Measurements from ENCODE around the gene HIP1R.
A peak's percentile ranks its signal among the peaks of the same experiment; 100 is the strongest.
"Not testable (repeated sequence)": the region's sequence is repeated elsewhere in the genome, so short reads cannot be mapped to it uniquely, and the experiment has no call there.

HIP1R gene

DNA sequence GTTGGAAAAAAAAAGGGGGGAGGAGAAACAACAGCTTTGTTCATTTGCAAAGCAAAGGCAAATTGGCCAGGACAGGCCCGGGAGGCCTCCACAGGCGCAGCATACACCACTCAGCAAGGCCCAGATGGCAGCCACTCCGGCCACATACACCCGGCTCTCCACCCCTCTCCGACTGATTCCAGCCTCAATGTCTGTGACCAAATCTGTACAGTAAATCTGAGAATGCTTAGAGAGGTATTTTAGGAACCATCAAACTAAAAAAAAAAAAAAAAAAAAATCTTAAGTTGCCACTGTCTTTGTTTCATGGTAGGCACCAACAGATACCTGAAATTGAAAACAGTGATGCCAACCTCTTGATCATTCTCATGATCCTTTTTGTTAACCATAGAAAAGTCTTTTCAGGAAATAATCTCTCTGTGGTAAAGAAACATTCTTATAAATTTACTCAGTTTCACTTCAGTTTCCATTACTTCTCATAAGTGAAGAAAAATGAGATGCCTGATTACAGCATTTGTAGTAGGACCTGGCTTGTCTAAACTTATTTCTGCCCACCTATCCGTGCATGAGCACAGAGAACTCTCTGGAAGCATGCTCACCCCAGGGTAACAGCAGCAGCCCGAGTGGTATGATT is 40.4 kb downstream of the HIP1R start:
- no peak for DNase-seq

DNA sequence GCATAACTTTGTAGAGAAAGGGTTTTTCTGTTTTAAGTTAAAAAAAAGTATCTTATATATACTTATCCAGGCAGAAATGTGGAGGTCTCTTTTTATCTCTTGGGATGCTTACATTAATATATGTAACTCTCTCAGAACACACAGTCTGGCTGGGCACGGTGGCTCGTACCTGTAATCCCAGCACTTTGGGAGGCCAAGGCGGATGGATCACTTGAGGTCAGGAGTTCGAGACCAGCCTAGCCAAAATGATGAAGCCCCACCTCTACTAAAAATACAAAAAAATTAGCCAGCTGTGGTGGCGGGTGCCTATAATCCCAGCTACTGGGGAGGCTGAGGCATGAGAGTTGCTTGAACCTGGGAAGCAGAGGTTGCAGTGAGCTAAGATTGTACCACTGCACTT is 41.0 kb downstream of the HIP1R start:
- not testable (repeated sequence) for DNase-seq

DNA sequence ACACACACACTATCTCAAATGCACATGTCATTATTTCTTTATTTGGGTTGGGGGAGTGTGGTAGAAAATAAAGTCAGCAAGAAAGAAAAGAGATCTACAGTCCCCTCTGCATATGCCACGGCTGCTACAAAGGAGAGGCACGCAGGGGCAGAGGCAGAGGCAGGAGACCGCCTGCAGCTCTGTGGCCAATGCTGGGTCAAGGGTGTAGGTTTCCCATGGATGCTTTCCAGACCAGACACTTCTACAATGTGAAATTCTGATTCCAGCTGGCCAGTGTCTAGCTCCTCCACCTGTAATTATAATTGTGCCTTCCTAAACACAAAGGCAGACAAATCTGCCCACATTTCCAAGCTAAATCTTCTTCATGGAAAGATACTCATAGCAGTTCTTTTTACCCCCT is 41.5 kb downstream of the HIP1R start:
- DNase-seq, result no peak

DNA sequence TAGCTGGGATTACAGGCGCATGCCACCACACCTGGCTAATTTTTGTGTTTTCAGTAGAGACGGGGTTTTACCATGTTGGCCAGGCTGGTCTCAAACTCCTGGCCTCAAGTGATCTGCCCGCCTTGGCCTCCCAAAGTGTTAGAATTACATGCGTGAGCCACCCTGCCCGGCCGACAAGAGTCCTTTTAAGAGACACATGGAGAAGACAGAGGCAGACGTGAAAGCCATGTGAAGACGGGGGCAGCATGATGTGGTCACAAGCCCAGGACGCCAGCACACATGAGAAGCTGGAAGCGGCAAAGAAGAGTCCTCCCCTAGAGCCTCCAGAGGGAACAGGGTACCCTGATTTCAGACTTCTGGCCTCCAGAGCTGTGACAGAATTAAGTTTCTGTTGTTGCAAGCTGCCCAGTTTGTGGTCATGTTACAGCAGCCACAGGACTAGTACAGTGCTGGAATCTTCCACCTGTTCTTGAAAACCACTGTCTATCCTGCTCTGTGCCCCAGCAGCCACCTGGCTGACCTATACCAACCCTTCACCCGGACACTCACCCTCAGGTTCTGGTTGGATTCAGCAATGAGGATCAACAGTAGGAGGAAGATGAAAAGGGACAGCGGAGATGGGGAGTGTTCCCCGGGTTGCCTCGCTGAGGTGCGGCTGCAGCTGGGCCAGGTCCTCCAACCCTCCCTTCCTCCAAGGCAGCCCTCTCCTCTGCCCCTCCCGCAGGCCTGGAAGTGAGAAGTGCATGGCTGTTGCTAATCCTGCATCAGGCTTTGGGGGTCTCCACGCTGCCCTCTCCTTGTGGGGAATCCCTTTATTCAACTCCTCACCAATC is 43.7 kb downstream of the HIP1R start:
- DNase-seq, result no peak

DNA sequence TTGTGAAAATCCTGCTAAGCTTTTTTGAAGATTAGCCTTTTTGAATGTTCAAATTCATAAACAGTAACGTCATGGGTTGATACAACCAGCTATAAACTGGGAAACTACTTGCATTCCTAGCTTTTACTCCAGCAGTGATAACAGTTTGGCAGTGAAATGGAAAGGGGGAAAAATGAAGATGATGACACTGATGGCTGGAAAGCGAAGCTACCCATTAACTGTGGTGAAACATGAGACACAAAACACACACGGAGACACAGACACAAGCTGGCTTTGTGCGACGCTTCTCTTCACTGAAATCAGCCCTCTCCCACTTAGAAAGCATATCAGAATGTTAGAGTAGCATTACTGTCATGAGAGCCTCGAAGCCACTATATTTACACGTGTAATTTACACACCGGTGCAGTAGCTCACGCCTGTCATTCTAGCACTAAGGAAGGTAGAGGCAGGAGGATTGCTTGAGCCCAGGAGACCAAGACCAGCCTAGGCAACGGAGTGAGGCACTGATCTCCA is 45.0 kb downstream of the HIP1R start:
- DNase-seq, result peak; percentile 57

DNA sequence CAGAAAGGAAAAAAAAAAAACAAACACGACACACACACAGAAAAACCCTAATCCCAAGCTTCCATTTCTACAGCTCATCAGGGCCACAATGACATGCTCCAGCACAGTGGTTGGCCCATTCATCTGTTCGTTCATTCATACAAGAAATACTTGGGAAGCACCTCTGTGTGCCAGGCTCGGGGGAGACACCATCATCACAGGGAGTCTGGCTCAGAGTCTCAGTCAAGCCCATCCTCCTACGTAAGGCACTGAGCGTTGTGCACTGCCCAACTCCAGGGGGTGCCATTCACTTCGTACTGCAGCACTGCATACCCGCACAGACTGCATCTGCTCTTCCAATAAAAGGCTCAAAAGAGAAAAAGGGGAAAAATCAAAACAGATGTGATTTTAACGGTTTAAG is 45.4 kb downstream of the HIP1R start:
- peak; percentile 73 for DNase-seq

DNA sequence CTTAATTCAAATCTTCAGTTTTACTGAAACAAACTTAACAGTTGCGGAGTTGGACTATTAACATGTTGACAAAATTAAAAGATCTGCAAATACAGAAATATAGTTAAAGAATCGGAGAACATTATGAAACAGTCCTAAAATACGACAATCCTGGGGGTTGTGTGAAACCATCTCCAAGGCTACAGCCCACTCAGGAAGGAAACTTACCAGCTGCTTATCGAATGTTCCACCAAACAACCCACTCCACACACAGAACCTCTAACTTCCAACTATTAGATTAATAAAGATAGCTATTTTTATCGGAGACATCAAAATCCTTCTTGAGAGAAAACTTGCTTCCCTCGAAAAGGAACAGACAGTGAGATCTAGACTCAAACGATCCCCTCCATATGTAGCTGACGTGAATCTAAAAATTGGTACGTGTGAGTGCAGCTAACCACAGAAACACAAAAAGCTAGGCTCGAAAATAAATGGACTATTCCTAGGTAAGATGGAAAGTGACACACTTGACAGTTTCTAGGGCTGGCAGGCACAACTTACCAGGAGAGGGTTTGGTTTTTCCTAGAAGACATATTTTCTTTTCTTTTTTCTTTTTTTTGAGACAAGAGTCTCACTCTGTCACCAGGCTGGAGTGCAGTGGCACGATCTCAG is 47.8 kb downstream of the HIP1R start:
- no peak for DNase-seq

DNA sequence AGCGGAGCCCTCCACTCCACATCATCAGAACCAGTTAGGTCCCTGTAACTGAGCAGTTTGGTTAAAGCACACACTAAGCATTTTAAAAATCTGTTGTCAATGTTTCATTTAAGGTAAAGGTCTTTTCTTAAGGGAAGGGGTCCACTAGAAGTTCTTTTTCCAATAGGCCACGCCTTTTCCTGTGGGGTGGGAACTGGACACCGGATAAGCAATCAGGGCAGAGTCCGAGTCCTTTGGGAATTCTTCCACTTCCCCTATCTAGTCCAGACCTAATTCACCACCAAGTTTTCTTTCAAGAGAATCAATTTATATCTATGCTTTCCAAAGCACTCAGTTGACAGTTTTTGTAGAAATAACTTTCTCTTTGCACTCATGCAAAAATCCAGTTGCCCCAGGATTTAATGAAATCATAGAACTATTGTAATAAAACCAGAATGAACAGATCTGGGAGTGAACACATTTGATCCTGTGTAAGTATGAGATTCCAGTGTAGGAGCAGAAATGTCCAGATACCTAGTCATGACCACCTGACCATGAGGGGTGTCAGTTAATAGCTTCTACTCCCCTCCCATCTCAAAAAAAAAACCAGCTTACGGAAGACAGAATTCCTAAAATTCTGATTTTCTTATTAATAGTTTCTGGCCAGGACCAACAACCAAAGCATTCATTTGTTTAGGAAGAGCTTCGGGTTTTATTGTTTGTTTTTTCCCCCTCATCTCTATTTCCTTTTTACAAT is 49.0 kb downstream of the HIP1R start:
- no peak for DNase-seq

DNA sequence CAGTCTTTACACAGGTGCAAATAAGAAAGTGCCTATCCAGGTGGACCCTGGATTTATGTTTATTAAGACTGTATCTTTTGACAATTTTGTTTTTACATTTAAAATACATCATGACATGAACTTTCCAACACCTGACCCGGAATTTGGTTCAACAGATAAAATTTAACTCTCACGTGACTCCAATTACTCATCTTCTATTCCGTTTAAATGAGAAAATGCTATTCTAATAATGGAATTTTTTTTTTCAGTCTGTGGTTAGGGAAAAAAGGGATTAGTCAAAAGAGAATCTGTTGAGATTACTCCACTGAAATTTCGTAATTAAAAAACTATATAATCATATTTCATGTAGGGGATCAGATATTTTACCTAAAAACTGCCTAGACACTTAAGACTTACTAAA is 49.6 kb downstream of the HIP1R start:
- DNase-seq, result no peak

DNA sequence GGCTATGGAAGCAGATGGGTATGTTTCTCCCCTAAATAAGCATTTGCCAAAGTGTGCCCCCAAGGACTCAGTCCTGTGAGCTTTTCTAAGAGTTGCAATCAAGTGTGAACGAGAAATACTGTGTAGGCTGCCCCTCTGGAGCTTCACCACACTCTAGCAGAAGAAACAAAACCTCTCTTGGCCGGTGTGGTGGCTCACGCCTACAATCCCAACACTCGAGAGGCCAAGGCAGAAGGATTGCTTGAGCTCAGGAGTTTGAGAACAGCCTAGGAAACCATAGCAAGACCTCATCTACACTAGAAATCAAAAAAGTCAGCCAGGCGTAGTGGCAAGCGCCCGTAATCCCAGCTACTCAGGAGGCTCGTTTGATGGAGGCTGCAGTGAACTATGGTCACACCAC is 50.9 kb downstream of the HIP1R start:
- no peak for DNase-seq

DNA sequence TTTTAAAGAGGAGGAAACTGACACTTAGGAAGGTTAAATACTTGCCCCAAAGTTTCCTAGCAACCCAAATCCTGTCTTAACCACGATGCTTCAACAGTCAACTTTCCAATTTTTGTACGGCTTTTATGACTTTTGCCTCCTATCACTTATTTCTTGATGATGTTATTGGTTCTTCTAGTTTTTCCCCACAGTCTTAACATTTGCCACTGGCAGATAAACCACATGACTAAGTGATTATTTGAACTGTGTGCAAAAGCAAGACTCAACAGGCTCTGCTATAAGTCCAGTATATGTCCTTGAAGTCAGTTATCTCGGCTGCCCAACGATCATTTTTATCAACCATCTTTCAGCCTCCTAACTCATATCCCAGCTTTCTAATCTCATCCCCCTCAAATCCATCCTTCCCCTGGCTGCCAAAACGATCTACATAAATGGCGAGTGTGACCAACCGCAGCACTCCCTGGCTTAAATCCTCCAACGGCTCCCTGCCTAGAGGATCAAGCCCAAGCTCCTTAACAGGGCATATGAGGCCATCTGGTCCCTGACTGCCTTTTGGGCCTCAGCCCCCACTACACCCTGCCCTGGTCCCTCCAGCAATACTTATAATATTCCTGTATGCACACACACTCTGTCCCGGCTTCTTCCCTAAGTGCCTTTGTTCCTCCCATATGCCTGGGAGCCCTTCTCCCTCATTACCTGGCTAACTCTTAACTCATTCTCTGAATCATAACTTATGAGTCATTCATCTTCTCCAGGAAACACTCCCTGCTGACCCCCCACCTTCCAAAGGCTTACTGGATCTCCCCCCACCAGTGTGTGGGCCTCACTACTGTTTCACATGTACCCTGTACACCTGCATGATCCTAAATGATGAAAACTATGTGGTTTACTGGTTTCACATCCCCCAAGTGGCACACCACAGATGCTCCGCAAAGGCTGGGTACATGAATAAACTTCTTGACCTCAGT is 51.9 kb downstream of the HIP1R start:
- DNase-seq, result no peak

DNA sequence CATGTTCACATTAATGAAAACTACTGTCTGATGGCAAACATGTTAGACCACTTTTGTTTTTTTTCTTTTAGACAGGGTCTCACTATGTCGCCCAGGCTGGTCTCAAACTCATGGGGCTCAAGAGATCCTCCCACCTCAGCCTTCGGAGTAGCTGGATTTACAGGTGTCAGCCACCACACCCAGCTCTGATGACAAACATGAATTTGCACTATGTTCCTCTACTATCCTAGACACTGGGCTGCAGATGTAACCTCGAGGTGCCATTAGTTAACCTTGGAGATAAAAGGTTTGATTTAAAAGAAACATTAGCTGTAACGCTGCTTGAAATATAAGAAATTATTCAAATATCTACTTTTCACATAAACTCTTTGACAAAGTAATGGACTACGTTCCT is 52.6 kb downstream of the HIP1R start:
- DNase-seq, result no peak

DNA sequence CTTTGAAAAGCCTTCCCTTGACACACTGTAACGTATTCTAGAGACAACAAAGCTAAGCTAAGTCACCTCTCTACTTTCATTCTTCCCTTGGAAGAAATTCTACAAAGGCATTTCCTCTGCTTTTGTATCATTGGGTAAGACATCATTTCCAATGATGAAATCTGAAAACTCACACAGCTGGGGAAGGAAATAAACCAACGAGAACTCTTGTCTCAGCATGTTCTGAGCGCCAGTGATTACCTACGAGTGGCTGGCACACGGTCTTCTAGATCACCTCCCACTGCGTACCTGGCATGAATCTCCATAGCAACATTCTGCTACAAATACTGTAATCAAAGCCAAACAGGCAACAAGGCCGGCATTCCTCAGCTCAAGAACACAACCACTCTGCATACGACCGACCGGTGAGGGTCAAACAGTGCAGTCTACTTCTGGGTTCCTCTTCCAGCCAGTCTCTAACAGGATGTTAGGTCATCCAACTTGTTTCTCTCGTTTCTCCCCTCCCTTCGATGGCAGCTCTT is 53.0 kb downstream of the HIP1R start:
- no peak for DNase-seq

DNA sequence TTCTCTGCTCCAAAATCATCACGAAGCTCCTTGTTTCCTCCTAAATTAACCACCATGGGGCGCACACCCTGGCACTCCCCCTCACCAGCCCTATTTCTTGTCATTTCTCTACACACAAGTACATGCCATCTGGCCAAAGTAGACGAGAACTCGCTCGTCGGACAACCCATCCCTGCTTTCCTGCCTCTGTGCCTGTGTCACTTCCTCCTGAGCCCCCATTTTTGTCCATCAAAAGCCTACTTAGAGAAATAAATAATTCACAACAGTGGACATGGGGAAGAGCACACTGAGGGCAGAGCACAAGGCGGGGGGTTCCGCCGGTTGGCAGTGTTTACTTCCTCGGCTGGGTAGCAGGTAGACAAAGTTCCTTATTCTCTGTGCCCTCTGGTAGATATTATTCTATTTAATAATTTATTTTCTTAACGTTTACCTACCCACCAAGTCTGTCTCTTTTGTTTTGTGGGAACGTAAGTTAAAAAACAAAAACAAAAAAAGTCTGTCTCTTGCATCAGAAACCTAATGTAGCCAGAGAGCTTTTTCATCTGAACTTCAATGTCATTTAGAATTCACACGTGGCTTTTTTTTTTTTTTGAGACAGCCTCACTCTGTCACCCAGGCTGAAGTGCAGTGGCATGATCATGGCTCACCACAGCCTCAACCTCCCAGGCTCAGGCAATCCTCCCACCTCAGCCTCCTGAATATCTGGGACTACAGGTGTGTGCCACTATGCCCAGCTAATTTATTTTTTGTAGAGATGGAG is 54.7 kb downstream of the HIP1R start:
- no peak for DNase-seq

DNA sequence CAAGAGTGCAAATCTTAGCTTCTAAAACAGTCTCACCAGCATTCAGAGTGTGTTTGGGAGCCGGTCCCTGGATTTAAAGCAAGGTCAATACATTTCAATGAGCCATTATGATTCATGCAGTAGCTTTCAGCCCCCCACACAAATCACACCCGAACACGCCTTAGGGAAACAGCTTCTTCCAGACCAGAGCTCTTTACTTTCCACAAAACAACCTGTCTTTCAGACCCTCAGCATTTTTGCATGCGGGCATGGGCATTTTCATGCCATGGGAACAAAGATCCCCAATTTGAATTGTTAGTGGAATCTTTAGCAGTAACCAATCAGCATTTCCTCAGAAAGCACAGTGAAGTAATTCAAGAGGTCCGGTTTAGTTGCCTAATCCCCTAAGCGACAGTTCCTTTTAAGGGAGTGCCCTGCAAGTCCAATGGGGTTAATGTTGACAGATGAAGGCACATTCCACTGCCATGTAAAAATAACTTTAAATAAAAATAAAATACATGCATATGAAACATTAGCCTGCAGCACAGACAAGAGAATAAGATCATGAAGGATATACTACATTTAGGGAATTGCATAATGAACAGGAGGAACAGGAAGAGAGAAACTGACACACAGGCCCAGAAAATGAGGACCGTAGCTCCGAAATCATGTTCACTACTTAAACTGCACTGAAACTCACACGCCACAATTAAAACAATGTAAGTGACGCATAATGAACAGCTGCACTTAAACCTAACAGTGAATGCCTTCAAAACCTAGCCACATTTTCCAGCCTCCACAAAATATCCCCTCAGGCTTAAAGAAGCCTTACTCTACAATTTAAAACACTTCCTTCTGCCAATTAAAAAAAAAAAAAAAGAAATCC is 56.6 kb downstream of the HIP1R start:
- peak; percentile 67 for DNase-seq

DNA sequence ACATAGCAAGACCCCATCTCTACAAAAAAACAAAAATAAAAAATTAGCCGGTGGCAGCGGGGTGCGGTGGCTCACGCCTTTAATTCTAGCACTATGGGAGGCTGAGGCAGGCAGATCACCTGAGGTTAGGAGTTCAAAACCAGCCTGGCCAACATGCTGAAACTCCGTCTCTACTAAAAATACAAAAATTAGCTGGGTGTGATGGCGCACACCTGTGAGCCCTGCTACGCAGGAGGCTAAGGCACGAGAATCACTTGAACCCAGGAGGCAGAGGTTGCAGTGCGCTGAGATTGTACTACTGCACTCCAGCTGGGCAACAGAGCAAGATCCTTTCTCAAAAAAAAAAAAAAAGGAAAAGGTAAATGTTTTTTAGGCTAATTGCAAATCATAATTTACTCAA is 57.5 kb downstream of the HIP1R start:
- DNase-seq, result not testable (repeated sequence)

DNA sequence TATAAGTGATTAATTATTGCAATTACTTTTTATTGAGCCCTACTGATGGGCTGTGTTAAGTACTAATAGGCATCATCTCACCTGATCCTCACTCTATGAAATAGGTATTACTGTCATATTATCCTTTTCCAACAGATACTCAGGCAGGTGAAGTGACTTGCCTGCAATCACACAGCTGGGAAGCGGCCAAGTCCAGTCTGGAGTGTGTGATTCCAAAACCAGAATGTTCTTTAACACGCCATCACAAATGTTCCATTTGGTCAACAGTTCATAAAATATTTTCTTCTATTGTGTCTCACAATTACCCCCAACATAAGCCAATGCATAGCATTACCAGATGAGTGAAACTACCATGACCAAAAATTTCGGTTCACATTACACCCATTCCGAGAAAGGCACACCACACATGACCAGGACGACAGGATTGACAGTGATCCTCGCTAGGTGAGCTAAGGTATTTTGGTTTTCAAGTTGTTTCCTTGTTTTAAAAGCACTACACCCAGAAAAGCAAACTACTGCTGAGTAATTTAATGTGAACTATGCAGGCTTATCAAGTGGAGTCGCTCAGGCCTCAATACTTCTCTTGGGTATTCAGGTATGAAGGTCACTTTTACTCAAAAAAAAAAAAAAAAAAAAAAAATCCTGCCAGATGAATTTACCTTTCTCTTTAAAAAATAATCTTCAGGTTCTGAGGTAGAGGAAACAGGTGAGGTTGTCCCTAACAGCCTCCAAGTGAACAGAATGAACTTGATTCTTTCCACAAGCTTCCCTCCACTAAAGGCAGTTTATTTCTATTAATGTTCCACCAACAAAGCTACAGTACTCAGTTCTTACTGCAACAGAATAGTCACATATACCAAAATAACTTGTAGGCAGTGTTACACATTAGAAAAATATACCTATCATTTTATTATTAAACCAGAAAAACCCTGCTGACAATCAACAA is 58.2 kb downstream of the HIP1R start:
- DNase-seq, result no peak
